Activated CD4-positive, alpha-beta T cell treated with anti-CD3 and anti-CD28 coated beads, Interleukin-2, amount 10 ng/mL, durations not matched to agents 7 days and 5 days (primary cell): ENCODE data around the gene LUC7L. TPM values are rescaled to one million over a fixed set of nuclear protein-coding genes. Genes with fewer than 3 reads are reported as not detected.
A peak's percentile ranks its signal among the peaks of the same experiment; 100 is the strongest.
"Not testable (repeated sequence)": the region's sequence is repeated elsewhere in the genome, so short reads cannot be mapped to it uniquely, and the experiment has no call there.

Source experiments
- CTCF ChIA-PET: fragments of 350-600 bp; sonication (Branson Sonifier 250); formaldehyde crosslinking; loops from one replicate; lab custom pipeline; 2021; ENCODE audit warnings: antibody characterized with exemption; lab: Charles Lee
- POLR2A ChIA-PET: fragments of 350-600 bp; sonication (Branson Sonifier 250); formaldehyde crosslinking; loops from one replicate; lab custom pipeline; 2021; ENCODE audit warnings: antibody characterized with exemption; lab: Charles Lee
- DNase-seq: peaks from one replicate; pipeline ENCODE4 v3.0.0-alpha.2; 2020
- H3K27ac Mint-ChIP-seq: one replicate; pipeline ENCODE4 v1.8.0; 2021; ENCODE audit warnings: mild to moderate bottlenecking, moderate library complexity, mixed read lengths
- H3K27me3 Mint-ChIP-seq: one replicate; pipeline ENCODE4 v1.8.0; 2021; ENCODE audit warnings: mixed read lengths
- H3K36me3 Mint-ChIP-seq: one replicate; pipeline ENCODE4 v1.8.0; 2021; ENCODE audit warnings: low read depth, mixed read lengths
- H3K4me1 Mint-ChIP-seq: one replicate; pipeline ENCODE4 v1.8.0; 2021; ENCODE audit warnings: mixed read lengths
- H3K4me3 Mint-ChIP-seq: one replicate; pipeline ENCODE4 v1.8.0; 2021; ENCODE audit warnings: mild to moderate bottlenecking, moderate library complexity, mixed read lengths
- H3K9me3 Mint-ChIP-seq: one replicate; pipeline ENCODE4 v1.8.0; 2021; ENCODE audit warnings: mixed read lengths
- total RNA-seq, 2 experiments: library from RNA; stranded (reverse); gene quantifications; one replicate each; pipeline ENCODE4 v1.2.3, GENCODE V29; 2021

Gene LUC7L
- total RNA-seq, 2 experiments from 2014 or later = 52.6 to 53.7 TPM

DNA sequence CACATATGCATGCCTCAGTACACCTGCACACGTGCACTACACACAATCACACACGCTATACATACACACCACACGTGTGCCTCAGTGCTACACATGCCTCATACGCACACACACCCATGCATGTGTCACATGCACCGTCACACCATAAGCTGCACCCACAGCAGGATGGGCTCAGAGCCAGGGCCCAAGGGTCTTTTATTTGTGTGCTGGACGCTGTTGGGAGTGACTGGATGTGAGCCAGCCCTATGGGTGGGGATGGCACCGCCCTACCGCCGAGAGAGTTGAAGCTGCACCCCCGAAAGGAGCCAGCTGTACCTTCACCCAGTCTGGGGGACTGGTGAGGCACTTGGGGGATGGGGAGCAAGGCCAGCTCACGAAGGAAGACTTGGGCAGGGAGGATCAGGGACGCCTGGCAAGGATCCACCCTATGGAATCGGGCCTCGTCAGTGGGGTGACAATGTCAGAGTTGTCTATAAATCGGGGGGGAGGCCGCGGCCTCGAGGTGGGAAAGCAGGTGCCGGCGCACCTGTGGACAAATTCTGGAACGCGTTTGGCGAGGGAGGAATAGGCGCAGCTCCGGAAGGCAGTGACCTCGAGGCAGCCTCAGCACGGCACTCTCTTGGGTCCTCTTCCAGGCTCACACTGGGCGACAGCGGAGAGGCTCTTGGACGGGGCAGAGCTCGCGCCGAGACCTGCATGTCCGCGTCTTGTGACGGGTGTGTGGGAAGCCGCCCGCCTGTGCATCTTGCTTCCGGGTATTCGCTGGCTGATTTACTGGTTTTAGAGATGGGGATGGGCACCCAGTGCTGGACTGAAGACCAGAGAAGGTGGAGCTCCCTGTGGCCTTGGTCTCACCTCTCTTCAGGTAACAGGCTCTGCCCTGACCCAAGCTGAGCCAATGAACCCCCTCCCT, 39.1 kb upstream of the LUC7L start:
- H3K36me3 Mint-ChIP-seq = no peaks in the 10 kb centered on the region
- POLR2A ChIA-PET = no interaction called here
- DNase-seq = no peak
- H3K27ac Mint-ChIP-seq = no peak overlapping the region
- no peak overlapping the region for H3K4me3 Mint-ChIP-seq
- CTCF ChIA-PET = interaction anchor here (1.5 kb wide), 1 partner anchor 11 kb away, joined by 4 read pairs; no protein-coding TSS in a partner anchor
- H3K27me3 Mint-ChIP-seq = peaks cover 2% of the 10 kb centered on the region
- H3K9me3 Mint-ChIP-seq = peaks cover 5% of the 10 kb centered on the region
- H3K4me1 Mint-ChIP-seq = no peaks in the 10 kb centered on the region

DNA sequence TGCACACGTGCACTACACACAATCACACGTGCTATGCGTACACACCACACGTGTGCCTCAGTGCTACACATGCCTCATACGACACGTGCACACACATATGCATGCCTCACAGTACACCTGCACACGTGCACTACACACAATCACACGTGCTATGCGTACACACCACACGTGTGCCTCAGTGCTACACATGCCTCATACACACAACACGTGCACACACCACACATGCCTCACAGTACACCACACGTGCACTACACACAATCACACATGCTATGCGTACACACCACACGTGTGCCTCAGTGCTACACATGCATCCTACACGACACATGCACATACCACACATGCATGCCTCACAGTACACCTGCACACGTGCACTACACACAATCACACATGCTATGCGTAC, 38.3 kb upstream of the LUC7L start:
- H3K4me1 Mint-ChIP-seq, H3K27ac Mint-ChIP-seq, H3K9me3 Mint-ChIP-seq, H3K4me3 Mint-ChIP-seq, DNase-seq, POLR2A ChIA-PET, CTCF ChIA-PET, H3K27me3 Mint-ChIP-seq, H3K36me3 Mint-ChIP-seq: not testable (repeated sequence)

DNA sequence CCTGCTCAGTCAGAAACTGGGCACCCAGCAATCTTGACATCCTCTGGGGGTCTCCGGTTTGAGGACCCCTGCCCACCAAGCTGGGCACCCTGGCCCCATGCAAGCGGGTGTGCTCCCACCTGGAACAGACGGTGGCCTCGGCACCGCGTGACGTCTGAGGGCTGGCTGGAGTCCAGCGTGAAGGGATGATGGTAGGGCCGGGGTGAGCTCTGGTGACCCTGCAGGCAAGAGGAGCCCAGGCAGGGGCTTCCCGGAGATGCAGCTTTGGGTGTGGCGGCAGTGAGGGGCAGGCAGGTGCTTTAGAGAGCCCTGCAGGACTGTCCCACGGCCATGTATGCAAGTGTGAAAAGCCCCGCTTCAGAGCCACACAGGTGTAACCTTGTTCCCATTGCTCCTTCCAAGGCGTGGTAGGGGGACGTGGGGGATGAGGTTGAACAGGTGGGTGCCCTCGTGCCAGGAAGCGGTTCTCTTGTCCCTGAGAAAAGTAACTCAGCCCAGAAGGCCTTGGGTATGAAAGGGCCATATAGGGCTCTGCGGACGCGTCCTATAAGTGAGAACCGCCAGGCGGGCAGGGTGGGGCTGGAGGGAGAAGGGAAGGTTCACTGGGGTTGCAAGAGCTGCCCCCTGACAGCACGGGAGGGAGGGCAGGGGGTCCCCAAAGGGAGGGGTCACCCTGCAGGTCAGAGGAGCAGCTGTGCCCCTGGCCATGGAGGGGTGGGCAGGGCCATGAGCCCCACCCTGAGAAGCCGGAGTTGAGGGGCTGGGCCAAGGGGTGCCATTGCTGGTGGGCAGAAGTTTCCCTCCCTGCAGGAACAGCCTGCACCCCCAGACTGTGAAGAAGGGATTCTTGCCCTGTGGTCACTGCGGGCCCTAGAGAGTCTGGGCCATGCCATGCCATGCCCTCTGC, 37.3 kb upstream of the LUC7L start:
- CTCF ChIA-PET = no interaction called here
- POLR2A ChIA-PET = no interaction called here
- DNase-seq = no peak
- no peaks in the 10 kb centered on the region for H3K36me3 Mint-ChIP-seq
- H3K27me3 Mint-ChIP-seq = no peaks in the 10 kb centered on the region
- H3K4me1 Mint-ChIP-seq = no peaks in the 10 kb centered on the region
- no peak overlapping the region for H3K4me3 Mint-ChIP-seq
- H3K9me3 Mint-ChIP-seq = peaks cover 5% of the 10 kb centered on the region
- peak overlapping the region; percentile 19 for H3K27ac Mint-ChIP-seq

DNA sequence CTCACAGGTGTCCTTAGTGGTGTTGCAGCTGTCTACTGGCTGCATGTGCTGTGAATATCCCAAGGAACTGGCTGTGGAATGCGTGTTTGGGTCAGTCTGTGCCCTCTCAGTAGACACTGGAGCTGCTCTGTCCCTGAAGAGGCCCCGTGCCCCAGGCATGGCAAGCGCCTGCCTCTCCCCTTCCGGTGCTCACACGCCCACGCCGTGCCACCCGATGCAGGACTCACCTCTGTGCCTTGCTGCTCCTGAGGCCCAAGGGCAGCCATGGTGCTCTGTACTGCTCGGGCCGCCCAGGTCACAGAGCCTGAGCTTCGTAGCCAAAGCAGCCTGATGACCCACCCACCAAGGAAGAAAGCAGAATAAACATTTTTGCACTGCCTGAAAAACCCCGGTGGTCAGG, 36.5 kb upstream of the LUC7L start:
- Mint-ChIP-seq H3K36me3 (no peaks in the 10 kb centered on the region), H3K27me3 (no peaks in the 10 kb centered on the region), H3K4me3 (no peak overlapping the region), H3K4me1 (no peaks in the 10 kb centered on the region), H3K9me3 (peaks cover 5% of the 10 kb centered on the region), H3K27ac (no peak overlapping the region)
- DNase-seq = no peak
- POLR2A ChIA-PET = no interaction called here
- CTCF ChIA-PET = no interaction called here

DNA sequence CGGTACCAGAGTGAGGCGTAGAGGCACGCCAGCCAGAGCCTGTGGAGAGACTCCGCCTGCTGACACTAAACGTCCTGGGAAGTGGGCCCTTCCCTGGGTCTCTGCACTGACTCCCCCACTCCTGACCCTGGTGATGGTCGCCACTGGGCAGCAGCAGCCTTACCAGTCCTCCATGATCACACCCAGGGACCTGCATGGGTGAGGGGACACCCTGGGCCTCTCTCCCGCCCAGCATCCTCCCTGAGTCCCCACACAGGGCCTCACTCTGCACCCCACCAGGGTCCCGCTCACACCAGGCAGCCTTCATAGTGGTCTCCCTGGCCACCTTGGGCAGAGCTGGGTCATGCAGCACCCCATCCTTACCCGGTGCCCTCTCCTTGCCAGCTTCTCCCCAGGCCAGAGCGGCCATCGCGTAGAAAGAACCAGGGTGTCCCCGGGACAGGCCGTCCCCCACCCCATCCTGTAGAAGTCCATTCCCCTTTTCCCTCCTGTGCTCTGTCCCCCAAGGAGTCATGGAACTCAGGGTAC, 35.8 kb upstream of the LUC7L start:
- no peaks in the 10 kb centered on the region for H3K36me3 Mint-ChIP-seq
- no peak for DNase-seq
- CTCF ChIA-PET = no interaction called here
- H3K4me3 Mint-ChIP-seq = no peak overlapping the region
- POLR2A ChIA-PET = no interaction called here
- no peak overlapping the region for H3K27ac Mint-ChIP-seq
- no peaks in the 10 kb centered on the region for H3K27me3 Mint-ChIP-seq
- H3K4me1 Mint-ChIP-seq = no peaks in the 10 kb centered on the region
- H3K9me3 Mint-ChIP-seq = peaks cover 5% of the 10 kb centered on the region

DNA sequence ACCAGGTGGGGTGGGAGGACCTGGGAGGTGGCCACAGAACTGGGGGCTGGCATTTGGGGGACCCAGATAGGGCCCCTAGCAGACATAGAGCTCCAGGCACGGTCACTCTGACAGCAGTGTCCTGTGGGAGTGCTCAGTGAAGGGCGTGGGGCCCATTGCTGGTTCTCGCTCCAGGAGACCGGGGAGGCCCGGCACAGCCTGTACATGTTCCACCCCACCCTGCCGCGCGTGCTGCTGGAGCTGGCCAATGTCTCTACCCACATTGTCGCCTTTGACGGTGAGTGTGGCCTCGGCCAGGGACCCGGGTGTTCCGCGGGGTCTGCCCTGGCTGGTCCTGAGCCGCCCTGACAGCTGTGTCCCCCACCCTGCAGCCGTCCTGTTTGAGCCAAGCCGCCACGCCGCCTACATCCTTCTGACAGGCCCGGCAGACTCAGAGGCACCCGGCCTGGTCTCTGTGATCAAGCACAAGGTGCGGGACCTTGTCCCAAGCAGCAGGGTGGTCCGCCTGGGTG, 35.2 kb upstream of the LUC7L start:
- no peak overlapping the region for H3K27ac Mint-ChIP-seq
- no peak for DNase-seq
- ChIA-PET CTCF (interaction anchor here (0.9 kb wide), 1 partner anchor 98 kb away, joined by 3 read pairs; no protein-coding TSS in a partner anchor), POLR2A (no interaction called here)
- H3K27me3 Mint-ChIP-seq = no peaks in the 10 kb centered on the region
- H3K4me1 Mint-ChIP-seq = no peaks in the 10 kb centered on the region
- H3K9me3 Mint-ChIP-seq = peaks cover 5% of the 10 kb centered on the region
- no peak overlapping the region for H3K4me3 Mint-ChIP-seq
- H3K36me3 Mint-ChIP-seq = no peaks in the 10 kb centered on the region

DNA sequence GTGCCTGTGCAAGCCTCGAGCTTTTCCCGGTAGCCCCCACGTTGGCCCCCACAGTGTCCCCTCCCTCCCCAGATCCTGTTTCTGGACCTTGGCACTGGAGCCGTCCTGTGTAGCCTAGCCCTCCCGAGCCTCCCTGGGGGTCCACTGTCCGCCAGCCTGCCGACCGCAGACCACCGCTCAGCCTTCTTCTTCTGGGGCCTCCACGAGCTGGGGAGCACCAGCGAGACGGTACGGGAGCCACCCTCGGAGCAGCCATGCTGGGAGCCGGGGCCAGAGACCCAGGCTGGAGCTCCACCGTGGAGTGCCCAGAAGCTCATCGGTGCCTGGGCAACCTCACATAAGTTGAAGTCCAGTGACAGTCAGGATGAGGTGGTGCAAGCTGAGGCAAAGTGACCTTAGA, 34.7 kb upstream of the LUC7L start:
- POLR2A ChIA-PET = no interaction called here
- Mint-ChIP-seq H3K36me3 (no peaks in the 10 kb centered on the region), H3K4me3 (no peak overlapping the region), H3K27ac (no peak overlapping the region), H3K27me3 (no peaks in the 10 kb centered on the region), H3K4me1 (no peaks in the 10 kb centered on the region), H3K9me3 (peaks cover 5% of the 10 kb centered on the region)
- DNase-seq = no peak
- CTCF ChIA-PET = interaction anchor here (0.9 kb wide), 2 partner anchors 18 to 97 kb away, joined by 3 to 4 read pairs; no protein-coding TSS in a partner anchor

DNA sequence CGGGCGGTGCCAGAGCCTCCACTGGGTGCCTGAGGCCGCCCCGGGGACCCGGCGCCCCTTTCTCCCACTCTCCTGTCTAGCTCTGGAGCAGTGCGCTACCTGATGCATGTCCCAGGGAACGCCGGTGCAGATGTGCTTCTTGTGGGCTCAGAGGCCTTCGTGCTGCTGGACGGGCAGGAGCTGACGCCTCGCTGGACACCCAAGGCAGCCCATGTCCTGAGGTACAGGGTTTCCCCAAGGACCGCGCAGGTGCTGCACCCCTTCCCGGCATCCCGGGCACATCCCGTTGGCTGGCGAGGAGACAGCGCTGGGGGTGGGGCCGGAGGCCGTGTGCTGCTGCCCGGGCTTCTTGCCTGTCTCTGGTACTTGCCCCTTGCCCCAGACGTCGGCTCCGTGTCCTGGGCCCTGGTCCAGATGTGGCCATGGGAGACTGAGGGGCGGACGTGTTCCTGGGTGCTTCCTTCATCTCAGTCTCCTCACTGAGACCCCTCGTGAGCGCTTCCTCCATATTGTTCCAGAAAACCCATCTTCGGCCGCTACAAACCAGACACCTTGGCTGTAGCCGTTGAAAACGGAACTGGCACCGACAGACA, 34.0 kb upstream of the LUC7L start:
- POLR2A ChIA-PET = no interaction called here
- CTCF ChIA-PET = interaction anchor here (0.9 kb wide), 2 partner anchors 17 to 96 kb away, joined by 3 to 4 read pairs; no protein-coding TSS in a partner anchor
- no peak overlapping the region for H3K27ac Mint-ChIP-seq
- no peaks in the 10 kb centered on the region for H3K27me3 Mint-ChIP-seq
- H3K9me3 Mint-ChIP-seq = peaks cover 5% of the 10 kb centered on the region
- H3K4me1 Mint-ChIP-seq = no peaks in the 10 kb centered on the region
- no peaks in the 10 kb centered on the region for H3K36me3 Mint-ChIP-seq
- no peak overlapping the region for H3K4me3 Mint-ChIP-seq
- DNase-seq = no peak

DNA sequence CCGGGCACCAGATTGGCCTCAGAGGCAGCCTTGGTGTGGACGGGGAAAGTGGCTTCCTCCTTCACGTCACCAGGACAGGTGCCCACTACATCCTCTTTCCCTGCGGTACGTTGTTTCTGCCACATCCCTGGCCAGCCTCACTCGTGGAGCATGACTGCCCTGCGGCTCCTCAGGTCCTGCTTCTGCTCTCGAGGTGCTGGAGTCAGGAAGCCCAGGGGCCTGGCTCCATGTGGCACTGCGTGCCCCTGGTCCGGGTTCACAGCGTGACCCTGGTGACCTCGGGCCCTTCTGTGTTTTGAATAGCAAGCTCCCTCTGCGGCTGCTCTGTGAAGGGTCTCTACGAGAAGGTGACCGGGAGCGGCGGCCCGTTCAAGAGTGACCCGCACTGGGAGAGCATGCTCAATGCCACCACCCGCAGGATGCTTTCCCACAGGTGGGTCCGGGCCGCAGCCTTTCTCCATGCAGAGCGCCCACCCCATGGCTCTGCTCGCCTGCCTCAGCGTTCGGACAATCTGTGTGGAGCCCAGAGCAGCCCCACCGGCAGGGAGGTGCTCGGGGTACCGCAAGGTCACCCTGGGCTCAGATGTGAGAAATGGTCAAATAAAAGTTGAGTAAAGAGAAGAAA, 33.0 kb upstream of the LUC7L start:
- H3K4me1 Mint-ChIP-seq = no peaks in the 10 kb centered on the region
- no peaks in the 10 kb centered on the region for H3K9me3 Mint-ChIP-seq
- ChIA-PET POLR2A (no interaction called here), CTCF (no interaction called here)
- no peak overlapping the region for H3K27ac Mint-ChIP-seq
- no peaks in the 10 kb centered on the region for H3K36me3 Mint-ChIP-seq
- H3K4me3 Mint-ChIP-seq = no peak overlapping the region
- no peak for DNase-seq
- no peaks in the 10 kb centered on the region for H3K27me3 Mint-ChIP-seq

DNA sequence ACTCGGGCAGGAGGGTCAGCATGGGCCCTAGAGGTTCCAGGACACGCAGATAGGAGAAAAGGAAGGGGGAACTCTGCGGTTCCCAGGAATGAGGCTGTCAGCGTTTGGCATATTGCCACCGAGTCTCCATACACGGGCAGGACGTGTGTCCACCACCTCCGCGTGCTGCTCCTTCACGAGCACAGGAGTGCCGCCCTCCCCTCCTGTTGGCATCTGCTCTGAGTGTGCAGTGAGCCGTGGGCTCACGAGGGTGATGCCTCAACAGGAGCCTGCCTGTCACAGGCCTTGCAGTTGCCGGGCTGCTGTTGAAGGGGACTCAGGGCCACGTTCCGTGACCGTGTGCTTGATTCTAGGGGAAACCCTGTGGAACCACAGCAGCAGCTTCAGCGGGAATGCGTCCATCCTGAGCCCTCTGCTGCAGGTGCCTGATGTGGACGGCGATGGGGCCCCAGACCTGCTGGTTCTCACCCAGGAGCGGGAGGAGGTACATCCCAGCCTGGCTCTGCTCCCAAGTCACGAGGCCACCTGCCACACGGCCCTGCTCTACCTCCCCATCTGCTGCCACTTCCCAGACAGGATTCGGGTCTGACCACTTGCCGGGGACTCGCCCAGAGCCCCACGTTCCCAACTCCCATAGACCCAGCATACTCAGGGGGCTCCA, 31.9 kb upstream of the LUC7L start:
- Mint-ChIP-seq H3K27me3 (no peaks in the 10 kb centered on the region), H3K9me3 (no peaks in the 10 kb centered on the region), H3K4me3 (no peak overlapping the region), H3K27ac (no peak overlapping the region), H3K36me3 (no peaks in the 10 kb centered on the region), H3K4me1 (no peaks in the 10 kb centered on the region)
- ChIA-PET CTCF (no interaction called here), POLR2A (no interaction called here)
- no peak for DNase-seq

DNA sequence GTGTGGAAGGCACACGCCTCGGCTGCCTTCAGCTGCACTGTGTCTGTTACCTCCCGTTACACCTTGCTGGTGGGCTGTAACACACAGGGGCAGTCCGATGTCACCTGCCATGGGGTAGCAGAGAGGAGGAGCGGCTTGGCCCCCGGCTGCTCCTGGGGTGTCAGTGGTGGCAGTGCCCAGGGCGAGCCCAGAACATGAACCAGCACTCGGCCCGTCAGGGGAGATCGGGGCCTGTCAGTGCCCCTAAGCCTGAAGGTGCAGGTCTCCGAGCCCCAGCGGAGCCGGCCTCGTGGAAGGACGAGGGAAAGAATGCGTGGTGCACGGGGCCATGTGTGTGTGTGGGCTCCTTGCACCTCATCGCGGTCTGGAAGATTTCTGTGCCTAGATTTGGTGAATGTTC, 31.1 kb upstream of the LUC7L start:
- no peaks in the 10 kb centered on the region for H3K36me3 Mint-ChIP-seq
- H3K27me3 Mint-ChIP-seq = no peaks in the 10 kb centered on the region
- H3K4me1 Mint-ChIP-seq = peaks cover 4% of the 10 kb centered on the region
- no peak overlapping the region for H3K27ac Mint-ChIP-seq
- no peaks in the 10 kb centered on the region for H3K9me3 Mint-ChIP-seq
- ChIA-PET POLR2A (interaction anchor here (0.5 kb wide), 2 partner anchors 37 to 140 kb away, joined by 3 read pairs; no protein-coding TSS in a partner anchor), CTCF (no interaction called here)
- no peak for DNase-seq
- no peak overlapping the region for H3K4me3 Mint-ChIP-seq
